ENCODE data around the gene BABAM2. TPM values are rescaled to one million over a fixed set of nuclear protein-coding genes. Genes with fewer than 3 reads are reported as not detected.

The BABAM2 gene
- 23.0 and 29.4 TPM in 2 replicates for total RNA-seq

DNA sequence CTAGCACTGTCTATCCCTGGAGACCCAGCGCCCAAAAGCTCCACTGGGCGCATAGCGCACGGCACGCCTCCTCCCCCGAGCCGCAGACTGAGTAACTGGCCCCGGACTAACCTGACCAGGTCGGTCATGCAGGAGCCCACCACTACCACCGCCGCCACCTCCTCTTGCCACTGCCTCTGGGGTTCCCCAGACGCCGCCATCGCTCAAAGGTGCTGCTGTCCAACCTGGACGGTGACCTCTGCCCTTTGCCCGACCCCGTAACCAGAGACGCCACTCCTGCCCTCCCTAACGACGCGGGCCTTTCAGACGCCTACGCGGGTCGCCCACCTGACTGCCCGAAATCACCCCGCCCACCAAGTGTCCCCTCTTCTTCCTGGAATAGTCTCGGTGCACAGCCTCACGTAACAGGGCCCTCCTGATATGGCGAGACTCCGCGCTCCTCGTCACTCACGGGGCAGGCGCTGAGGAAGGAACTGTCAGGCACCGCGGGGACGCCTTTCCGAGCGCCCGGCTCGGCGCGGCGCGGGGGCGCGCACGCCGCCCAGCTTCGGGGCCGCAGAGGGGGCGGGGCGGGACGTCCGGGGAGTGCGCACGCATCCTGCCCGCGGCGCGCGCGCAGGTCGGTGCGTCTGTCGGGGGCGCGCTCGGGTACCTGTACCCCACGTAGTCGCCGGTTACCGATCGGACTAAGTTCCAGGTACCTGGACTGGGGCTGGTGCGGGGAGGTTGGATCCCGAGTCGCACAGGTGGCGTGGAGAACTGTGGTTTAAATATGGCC lies at the start of gene BABAM2, which contains the start of gene RBKS:
TSS of gene BABAM2 (plus strand) at position 584 of the 778 bp plus-strand sequence. CDS start 3,828 bp downstream, outside the sequence.
TSS of gene RBKS (minus strand) at position 242 of the 778 bp plus-strand sequence. CDS start at position 200, 42 bp downstream.

Other genes starting within 250 kb of the BABAM2 start
- gene SUPT7L, start 227.1 kb upstream of the BABAM2 start, total RNA-seq, result 14.9 and 22.8 TPM in 2 replicates
- 28.1 and 38.7 TPM in 2 replicates for gene SLC4A1AP, start 226.8 kb upstream of the BABAM2 start, total RNA-seq
- 32.3 and 88.9 TPM in 2 replicates for gene MRPL33, start 119.0 kb upstream of the BABAM2 start, total RNA-seq
- gene RBKS, start 342 bp upstream of the BABAM2 start, total RNA-seq, result 2.2 and 2.5 TPM in 2 replicates

Data from smooth muscle cell of trachea (primary cell).